Measurements from ENCODE around the gene NELL1.
A peak's percentile ranks its signal among the peaks of the same experiment; 100 is the strongest.

Gene NELL1

GRCh38 chr11:21622995-21623394, 953.6 kb downstream of the NELL1 start:
- DNase-seq (ENCODE audit: low read depth in 1 of 2, low spot score in 1 of 2): no peak
- no peak overlapping the region for H3K27ac ChIP-seq (replicated peaks)
- H3K4me3 ChIP-seq (replicated peaks; ENCODE audit: insufficient read depth, low read length): no peak overlapping the region
- TF ChIP-seq SPI1 (IDR thresholded peaks at IDR 0.05; ENCODE audit: borderline replicate concordance, low read depth) (no peak), REST (IDR thresholded peaks at IDR 0.05; ENCODE audit: insufficient replicate concordance, low read depth) (peak; percentile 88)
- no peaks in the 10 kb centered on the region for H3K27me3 ChIP-seq (ENCODE audit: insufficient read depth, poor library complexity, severe bottlenecking)
